Measurements from ENCODE around the gene GALK2.

- TF ChIP-seq CTCF (conservative IDR thresholded peaks at IDR 0.05; ENCODE audit: low read depth, low read length): no peak
- no peak for TF ChIP-seq EZH2 (IDR thresholded peaks at IDR 0.05; ENCODE audit: borderline replicate concordance, low read depth, low read length, poor library complexity, severe bottlenecking)
Observed at GRCh38 chr15:49122541-49123062, 47.4 kb upstream of the GALK2 start.
